Neural progenitor cell (in vitro differentiated cells): ENCODE results near the gene TMEM266. TPM values are rescaled to one million over a fixed set of nuclear protein-coding genes. Genes with fewer than 3 reads are reported as not detected.

Experiments
- DNase-seq: peaks from one replicate; pipeline ENCODE4 v3.0.0-alpha.2; 2016; ENCODE audit warnings: low spot score
- H2AFZ ChIP-seq: fragments of 200-600 bp; sonication (generic); replicated peaks from 2 replicates; pipeline ENCODE4 v1.6.1; 2016; ENCODE audit warnings: antibody characterized with exemption
- H3F3A ChIP-seq: fragments of 200-600 bp; sonication (generic); 2 replicates; pipeline ENCODE4 v1.6.1; 2016; ENCODE audit warnings: antibody characterized with exemption, low read depth
- H3K27ac ChIP-seq: fragments of 200-600 bp; sonication (generic); 2 replicates; pipeline ENCODE4 v1.5.1; 2016; ENCODE audit warnings: mild to moderate bottlenecking
- H3K27me3 ChIP-seq: fragments of 200-600 bp; sonication (generic); 2 replicates; pipeline ENCODE4 v1.6.1; 2016; ENCODE audit warnings: mild to moderate bottlenecking, moderate library complexity
- H3K36me3 ChIP-seq: fragments of 200-600 bp; sonication (generic); 2 replicates; pipeline ENCODE4 v1.5.1; 2016
- H3K4me1 ChIP-seq: fragments of 200-600 bp; sonication (generic); 2 replicates; pipeline ENCODE4 v1.6.1; 2016; ENCODE audit warnings: mixed run types
- H3K4me2 ChIP-seq: fragments of 200-600 bp; sonication (generic); 2 replicates; pipeline ENCODE4 v1.6.1; 2016
- H3K4me3 ChIP-seq: fragments of 200-600 bp; sonication (generic); 2 replicates; pipeline ENCODE4 v1.5.1; 2016
- H3K79me2 ChIP-seq: fragments of 200-600 bp; sonication (generic); 2 replicates; pipeline ENCODE4 v1.6.1; 2016; ENCODE audit warnings: low read depth
- H3K9ac ChIP-seq: fragments of 200-600 bp; sonication (generic); 2 replicates; pipeline ENCODE4 v1.6.1; 2016
- H3K9me3 ChIP-seq: fragments of 200-600 bp; sonication (generic); 2 replicates; pipeline ENCODE4 v1.5.1; 2016; ENCODE audit warnings: low read depth
- H4K20me1 ChIP-seq: fragments of 200-600 bp; sonication (generic); 2 replicates; pipeline ENCODE4 v1.6.1; 2016; ENCODE audit warnings: low read depth
- H3K27ac Mint-ChIP-seq: 3 replicates; pipeline ENCODE4 v1.8.0; 2021; ENCODE audit warnings: mixed read lengths
- H3K27me3 Mint-ChIP-seq: 2 replicates; pipeline ENCODE4 v1.8.0; 2022; ENCODE audit warnings: low read depth, mild to moderate bottlenecking, inconsistent platforms, moderate library complexity, mixed read lengths; ENCODE audit not compliant: insufficient read depth
- H3K36me3 Mint-ChIP-seq: 3 replicates; pipeline ENCODE4 v1.8.0; 2021; ENCODE audit warnings: mixed read lengths
- H3K4me1 Mint-ChIP-seq: 3 replicates; pipeline ENCODE4 v1.8.0; 2021; ENCODE audit warnings: mixed read lengths
- H3K4me3 Mint-ChIP-seq: 3 replicates; pipeline ENCODE4 v1.8.0; 2021; ENCODE audit warnings: mild to moderate bottlenecking, moderate library complexity, mixed read lengths
- H3K9me3 Mint-ChIP-seq: 3 replicates; pipeline ENCODE4 v1.8.0; 2020; ENCODE audit warnings: mixed read lengths
- CTCF ChIP-seq: fragments of 200-600 bp; sonication (generic); IDR thresholded peaks from 2 replicates; pipeline ENCODE4 v1.5.1; 2017; ENCODE audit warnings: antibody characterized with exemption, mild to moderate bottlenecking
- EZH2 ChIP-seq: fragments of 200-600 bp; sonication (generic); IDR thresholded peaks from 2 replicates; pipeline ENCODE4 v1.6.1; 2017; ENCODE audit warnings: antibody characterized with exemption, mild to moderate bottlenecking, moderate library complexity
- EZH2phosphoT487 ChIP-seq: fragments of 200-600 bp; sonication (generic); IDR thresholded peaks from 2 replicates; pipeline ENCODE4 v1.6.1; 2017; ENCODE audit warnings: antibody characterized with exemption
- total RNA-seq: library from RNA; depleted of rRNA; stranded (reverse); fragments of >200 nt; gene quantifications from 2 replicates; pipeline ENCODE4 v1.2.3, GENCODE V29; 2015; ENCODE audit warnings: low replicate concordance

Gene TMEM266
- total RNA-seq, 1 donor from 2014 or later = 0.43 TPM

GRCh38 chr15:76184650-76185035 lies 124.9 kb downstream of the TMEM266 start:
- Histone ChIP-seq H3F3A (peaks cover 13% of the 10 kb centered on the region), H3K9me3 (no peaks in the 10 kb centered on the region), H3K4me1 (peaks cover 15% of the 10 kb centered on the region), H3K27me3 (peaks cover 13% of the 10 kb centered on the region), H3K4me3 (no peak overlapping the region), H4K20me1 (no peaks in the 10 kb centered on the region), H3K36me3 (no peaks in the 10 kb centered on the region), H3K27ac (no peak overlapping the region), H3K9ac (no peak overlapping the region), H3K79me2 (no peaks in the 10 kb centered on the region), H3K4me2 (no peak overlapping the region), H2AFZ (no peak overlapping the region)
- TF ChIP-seq EZH2 (no peak), CTCF (no peak)
- H3K27ac Mint-ChIP-seq = no peak overlapping the region
- H3K9me3 Mint-ChIP-seq = no peaks in the 10 kb centered on the region
- no peak overlapping the region for H3K4me3 Mint-ChIP-seq
- H3K27me3 Mint-ChIP-seq = peaks cover 2% of the 10 kb centered on the region
- no peak for DNase-seq
- H3K36me3 Mint-ChIP-seq = no peaks in the 10 kb centered on the region
- peaks cover 10% of the 10 kb centered on the region for H3K4me1 Mint-ChIP-seq

GRCh38 chr15:76185716-76186115 lies 125.9 kb downstream of the TMEM266 start:
- H3K36me3 ChIP-seq = no peaks in the 10 kb centered on the region
- peak; percentile 67 for DNase-seq
- H3K9me3 ChIP-seq = no peaks in the 10 kb centered on the region
- Mint-ChIP-seq H3K27me3 (peaks cover 8% of the 10 kb centered on the region), H3K27ac (no peak overlapping the region), H3K4me1 (peaks cover 10% of the 10 kb centered on the region), H3K36me3 (no peaks in the 10 kb centered on the region), H3K4me3 (no peak overlapping the region), H3K9me3 (no peaks in the 10 kb centered on the region)
- H3K4me3 ChIP-seq = no peak overlapping the region
- H4K20me1 ChIP-seq = no peaks in the 10 kb centered on the region
- TF ChIP-seq CTCF (peak; percentile 62), EZH2phosphoT487 (no peak), EZH2 (no peak)
- H2AFZ ChIP-seq = no peak overlapping the region
- peaks cover 13% of the 10 kb centered on the region for H3F3A ChIP-seq
- no peak overlapping the region for H3K4me2 ChIP-seq
- H3K27ac ChIP-seq = no peak overlapping the region
- H3K79me2 ChIP-seq = no peaks in the 10 kb centered on the region
- H3K4me1 ChIP-seq = peaks cover 15% of the 10 kb centered on the region
- H3K9ac ChIP-seq = no peak overlapping the region
- H3K27me3 ChIP-seq = peaks cover 24% of the 10 kb centered on the region

DNA sequence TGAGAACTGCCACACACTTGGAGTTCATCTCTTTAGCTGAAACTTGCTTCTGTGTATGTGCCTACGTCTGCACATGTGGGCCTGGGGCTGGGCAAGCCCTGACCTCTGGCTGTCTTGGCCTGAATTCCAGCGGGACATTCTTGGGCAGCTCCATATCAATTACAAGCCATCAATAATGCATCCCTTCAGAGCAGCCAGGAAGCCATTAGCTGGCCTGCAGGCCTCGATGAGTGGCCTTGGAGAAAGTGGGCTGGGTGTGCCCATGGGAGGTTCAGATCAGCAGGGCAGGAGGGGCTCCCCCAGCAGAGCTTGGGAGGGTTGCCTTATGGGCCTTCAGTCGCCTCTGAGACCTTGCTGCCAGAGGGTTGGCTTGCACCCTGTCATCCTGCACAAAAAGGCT lies 127.4 kb downstream of the TMEM266 start:
- TF ChIP-seq EZH2phosphoT487 = no peak
- TF ChIP-seq CTCF = no peak
- Mint-ChIP-seq H3K9me3 (no peaks in the 10 kb centered on the region), H3K4me1 (peaks cover 10% of the 10 kb centered on the region), H3K4me3 (no peak overlapping the region), H3K36me3 (no peaks in the 10 kb centered on the region), H3K27ac (no peak overlapping the region), H3K27me3 (peaks cover 9% of the 10 kb centered on the region)
- peaks cover 13% of the 10 kb centered on the region for H3F3A ChIP-seq
- DNase-seq = no peak
- H4K20me1 ChIP-seq = no peaks in the 10 kb centered on the region
- no peak overlapping the region for H3K9ac ChIP-seq
- H3K4me3 ChIP-seq = no peak overlapping the region
- H3K27me3 ChIP-seq = peaks cover 24% of the 10 kb centered on the region
- H3K27ac ChIP-seq = no peak overlapping the region
- no peaks in the 10 kb centered on the region for H3K79me2 ChIP-seq
- H2AFZ ChIP-seq = no peak overlapping the region
- H3K4me2 ChIP-seq = no peak overlapping the region
- peaks cover 15% of the 10 kb centered on the region for H3K4me1 ChIP-seq
- H3K9me3 ChIP-seq = no peaks in the 10 kb centered on the region
- no peaks in the 10 kb centered on the region for H3K36me3 ChIP-seq

DNA sequence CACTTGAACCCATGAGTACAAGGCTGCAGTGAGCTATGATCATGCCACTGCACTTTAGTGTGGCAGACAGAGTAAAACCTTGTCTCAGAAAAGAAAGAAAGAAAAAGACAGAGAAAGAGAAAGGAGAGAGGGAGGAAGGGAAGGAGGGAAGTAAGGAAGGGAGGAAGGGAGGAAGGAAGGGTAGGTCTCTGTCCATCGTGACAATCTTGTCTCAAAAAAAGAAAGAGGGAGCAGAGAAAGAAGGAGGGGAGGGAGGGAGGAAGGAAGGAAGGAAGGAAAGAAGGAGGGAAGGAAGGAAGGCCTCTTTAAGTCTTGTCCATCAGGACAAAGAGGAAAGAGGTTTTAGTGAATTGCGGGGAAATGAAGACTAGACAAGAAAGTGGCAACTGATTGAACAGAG lies 129.3 kb downstream of the TMEM266 start:
- Histone ChIP-seq H3K27ac (no peak overlapping the region), H4K20me1 (no peaks in the 10 kb centered on the region), H3K36me3 (no peaks in the 10 kb centered on the region), H3K4me1 (peaks cover 7% of the 10 kb centered on the region), H3F3A (peaks cover 4% of the 10 kb centered on the region), H3K4me3 (no peak overlapping the region), H3K79me2 (no peaks in the 10 kb centered on the region), H2AFZ (no peak overlapping the region), H3K4me2 (no peak overlapping the region), H3K27me3 (peaks cover 24% of the 10 kb centered on the region), H3K9me3 (no peaks in the 10 kb centered on the region), H3K9ac (no peak overlapping the region)
- DNase-seq = no peak
- no peaks in the 10 kb centered on the region for H3K9me3 Mint-ChIP-seq
- no peak overlapping the region for H3K4me3 Mint-ChIP-seq
- peaks cover 9% of the 10 kb centered on the region for H3K27me3 Mint-ChIP-seq
- no peak overlapping the region for H3K27ac Mint-ChIP-seq
- H3K36me3 Mint-ChIP-seq = no peaks in the 10 kb centered on the region
- TF ChIP-seq EZH2phosphoT487 (no peak), EZH2 (no peak), CTCF (no peak)
- H3K4me1 Mint-ChIP-seq = peaks cover 2% of the 10 kb centered on the region
